ENCODE measurements around the gene DCAF4.

DNA sequence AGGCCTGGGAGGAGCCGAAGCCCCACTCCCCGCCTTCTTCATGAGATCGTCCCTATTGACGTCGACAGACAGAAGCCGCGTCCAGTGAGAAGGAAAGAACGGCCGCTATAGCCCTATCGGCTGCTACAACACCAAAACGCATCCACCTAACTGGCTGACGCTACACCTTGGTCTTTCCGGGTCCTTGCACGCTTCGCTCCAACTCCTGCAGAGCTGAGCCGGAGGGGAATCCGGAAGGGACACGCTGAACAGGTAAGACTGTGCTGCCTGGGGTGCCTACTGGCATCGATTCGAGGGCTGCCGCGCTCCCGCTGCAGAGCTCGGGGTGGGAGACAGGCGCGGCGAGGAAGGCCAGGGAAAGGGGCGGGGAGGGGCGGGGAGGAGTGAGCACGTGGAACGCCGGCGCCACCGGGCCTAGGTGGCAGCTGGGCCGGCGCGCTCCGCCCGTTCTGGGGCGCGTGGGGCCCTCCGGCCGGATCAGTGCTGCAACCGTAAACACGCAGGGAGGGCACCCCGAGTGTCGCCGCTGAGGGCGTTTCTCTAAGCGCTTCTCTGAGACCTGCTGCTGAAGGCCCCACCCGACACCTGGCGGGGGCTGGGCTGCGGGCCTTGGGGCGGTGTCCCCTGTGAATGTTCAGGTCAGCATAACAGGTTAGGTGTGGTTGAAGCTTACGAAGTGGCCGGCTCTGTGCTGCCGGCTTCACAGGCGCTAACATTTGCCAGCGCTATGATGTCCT lies at the start of gene DCAF4:
- TF ChIP-seq, protein P1, sequence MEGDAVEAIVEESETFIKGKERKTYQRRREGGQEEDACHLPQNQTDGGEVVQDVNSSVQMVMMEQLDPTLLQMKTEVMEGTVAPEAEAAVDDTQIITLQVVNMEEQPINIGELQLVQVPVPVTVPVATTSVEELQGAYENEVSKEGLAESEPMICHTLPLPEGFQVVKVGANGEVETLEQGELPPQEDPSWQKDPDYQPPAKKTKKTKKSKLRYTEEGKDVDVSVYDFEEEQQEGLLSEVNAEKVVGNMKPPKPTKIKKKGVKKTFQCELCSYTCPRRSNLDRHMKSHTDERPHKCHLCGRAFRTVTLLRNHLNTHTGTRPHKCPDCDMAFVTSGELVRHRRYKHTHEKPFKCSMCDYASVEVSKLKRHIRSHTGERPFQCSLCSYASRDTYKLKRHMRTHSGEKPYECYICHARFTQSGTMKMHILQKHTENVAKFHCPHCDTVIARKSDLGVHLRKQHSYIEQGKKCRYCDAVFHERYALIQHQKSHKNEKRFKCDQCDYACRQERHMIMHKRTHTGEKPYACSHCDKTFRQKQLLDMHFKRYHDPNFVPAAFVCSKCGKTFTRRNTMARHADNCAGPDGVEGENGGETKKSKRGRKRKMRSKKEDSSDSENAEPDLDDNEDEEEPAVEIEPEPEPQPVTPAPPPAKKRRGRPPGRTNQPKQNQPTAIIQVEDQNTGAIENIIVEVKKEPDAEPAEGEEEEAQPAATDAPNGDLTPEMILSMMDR (IDR thresholded peaks at IDR 0.05; ENCODE audit: low read depth, low read length): no peak
- TF ChIP-seq, protein P2, sequence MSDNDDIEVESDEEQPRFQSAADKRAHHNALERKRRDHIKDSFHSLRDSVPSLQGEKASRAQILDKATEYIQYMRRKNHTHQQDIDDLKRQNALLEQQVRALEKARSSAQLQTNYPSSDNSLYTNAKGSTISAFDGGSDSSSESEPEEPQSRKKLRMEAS (IDR thresholded peaks at IDR 0.05; ENCODE audit: low read depth, low read length): peak; percentile 88
- TF ChIP-seq POLR2A (IDR thresholded peaks at IDR 0.05; ENCODE audit: extremely low read depth, insufficient read length) (no peak), MYC (IDR thresholded peaks at IDR 0.05; ENCODE audit: low read depth, low read length) (peak; percentile 70; the same call in 1 of the 2 replicates)

All from NB4 (cell line).